ENCODE measurements around the gene VTA1. TPM values are rescaled to one million over a fixed set of nuclear protein-coding genes. Genes with fewer than 3 reads are reported as not detected.

VTA1 gene
- total RNA-seq, 1 experiment from 2014 or later: 72.1 TPM

GRCh38 chr6:142255785-142256184 is 108.7 kb downstream of the VTA1 start:
- ATAC-seq (no peak), DNase-seq (ENCODE audit: low read depth, low spot score) (no peak)
- H3K9me3 ChIP-seq (ENCODE audit: control insufficient read depth, insufficient read depth, low read depth, low read length): no peaks in the 10 kb centered on the region
- in situ Hi-C loops (cut with HindIII; ENCODE audit: low pct_unique_long_range_greater_than_20kb, low sequenced_read_pairs) (no loop called here), intact Hi-C loops (cut with micrococcal nuclease; ENCODE audit: unreplicated experiment) (loop anchor here (1.0 kb wide), 1 partner anchor 147 kb away; no protein-coding TSS in a partner anchor)
- H3K4me1 ChIP-seq (ENCODE audit: control insufficient read depth, insufficient read depth, low read length): no peaks in the 10 kb centered on the region
- ChIA-PET POLR2A (interaction anchor here (0.6 kb wide), 1 partner anchor 12 kb away, joined by 7 read pairs; no protein-coding TSS in a partner anchor), CTCF (no interaction called here)
- H3K4me3 ChIP-seq (ENCODE audit: low read depth in 2 of 2, low read length in 2 of 2): no peak overlapping the region
- no peak overlapping the region for H3K27ac ChIP-seq (ENCODE audit: low read length)
- BruUV-seq (replicated peaks): no TSS peak
- TF ChIP-seq POLR2AphosphoS5 (IDR thresholded peaks at IDR 0.05; ENCODE audit: low read depth, low read length) (no peak), CTCF (IDR thresholded peaks at IDR 0.05) (no peak), SIN3A (IDR thresholded peaks at IDR 0.05; ENCODE audit: borderline replicate concordance, insufficient read depth, low read depth, low read length) (no peak), REST (IDR thresholded peaks at IDR 0.05; ENCODE audit: insufficient read depth in 1 of 2, low read depth in 2 of 2, low read length in 1 of 2) (no peak), TCF7L2 (IDR thresholded peaks at IDR 0.05; ENCODE audit: low read depth, low read length) (no peak)
- no peaks in the 10 kb centered on the region for H3K27me3 ChIP-seq (ENCODE audit: control insufficient read depth, insufficient read depth, low read length)
- no peaks in the 10 kb centered on the region for H3K36me3 ChIP-seq (ENCODE audit: control insufficient read depth, insufficient read depth, low read length)

- DNase-seq (ENCODE audit: low read depth, low spot score) (no peak), ATAC-seq (no peak)
- BruUV-seq (replicated peaks): no TSS peak
- TF ChIP-seq POLR2AphosphoS5 (IDR thresholded peaks at IDR 0.05; ENCODE audit: low read depth, low read length): no peak
- no peak for TF ChIP-seq TCF7L2 (IDR thresholded peaks at IDR 0.05; ENCODE audit: low read depth, low read length)
- no peak for TF ChIP-seq REST (IDR thresholded peaks at IDR 0.05; ENCODE audit: insufficient read depth in 1 of 2, low read depth in 2 of 2, low read length in 1 of 2)
- no peak for TF ChIP-seq CTCF (IDR thresholded peaks at IDR 0.05)
- no peak for TF ChIP-seq SIN3A (IDR thresholded peaks at IDR 0.05; ENCODE audit: borderline replicate concordance, insufficient read depth, low read depth, low read length)
- H3K4me3 ChIP-seq (ENCODE audit: low read depth in 2 of 2, low read length in 2 of 2): no peak overlapping the region
- no peaks in the 10 kb centered on the region for H3K36me3 ChIP-seq (ENCODE audit: control insufficient read depth, insufficient read depth, low read length)
- H3K27ac ChIP-seq (ENCODE audit: low read length): peak overlapping the region; percentile 42; the same call in 1 of the 2 replicates
- H3K4me1 ChIP-seq (ENCODE audit: control insufficient read depth, insufficient read depth, low read length): no peaks in the 10 kb centered on the region
- H3K9me3 ChIP-seq (ENCODE audit: control insufficient read depth, insufficient read depth, low read depth, low read length): no peaks in the 10 kb centered on the region
- in situ Hi-C loops (cut with HindIII; ENCODE audit: low pct_unique_long_range_greater_than_20kb, low sequenced_read_pairs) (no loop called here), intact Hi-C loops (cut with micrococcal nuclease; ENCODE audit: unreplicated experiment) (no loop called here)
- ChIA-PET CTCF (no interaction called here), POLR2A (no interaction called here)
- no peaks in the 10 kb centered on the region for H3K27me3 ChIP-seq (ENCODE audit: control insufficient read depth, insufficient read depth, low read length)
Observed at GRCh38 chr6:142258305-142258704, 111.2 kb downstream of the VTA1 start.
